A549 (cell line): ENCODE results near the gene PLD1.

Experiments
- ATOH8 ChIP-seq: fragments of 250-450 bp; sonication (Bioruptor Pico); IDR thresholded peaks from 2 replicates; pipeline ENCODE4 v1.5.0; 2020; ENCODE audit warnings: low read depth, mild to moderate bottlenecking, moderate library complexity
- BHLHE40 ChIP-seq: IDR thresholded peaks from 2 replicates; pipeline ENCODE4 v1.6.1; 2012; ENCODE audit warnings: low read depth, low read length, inconsistent platforms
- CTCF ChIP-seq: fragments of >200 bp; sonication (Bioruptor Twin); formaldehyde crosslinking; IDR thresholded peaks from 3 replicates; pipeline ENCODE4 v1.5.1; 2016
- EP300 ChIP-seq, 2 experiments: fragments of >200 bp; sonication (Bioruptor Twin); formaldehyde crosslinking; IDR thresholded peaks; 2 replicates in 1 of 2; 3 replicates in 1 of 2; pipeline ENCODE4 v1.6.1; 2016 to 2017
- HOXB13 ChIP-seq: fragments of 250-450 bp; sonication (Bioruptor Pico); IDR thresholded peaks from 2 replicates; pipeline ENCODE4 v1.5.0; 2020; ENCODE audit warnings: low read depth, mild to moderate bottlenecking, moderate library complexity
- MAFK ChIP-seq: fragments of 450-650 bp; IDR thresholded peaks from 2 replicates; pipeline ENCODE4 v1.6.1; 2014; ENCODE audit not compliant: partially characterized antibody
- MAX ChIP-seq: IDR thresholded peaks from 2 replicates; pipeline ENCODE4 v1.6.1; 2012
- MYC ChIP-seq: IDR thresholded peaks from 2 replicates; pipeline ENCODE4 v1.6.1; 2012; ENCODE audit warnings: mild to moderate bottlenecking, inconsistent platforms, low read length, improper control_type of control experiment, borderline replicate concordance
- PHF8 ChIP-seq: fragments of 200-600 bp; sonication (generic); IDR thresholded peaks from 2 replicates; pipeline ENCODE4 v1.6.1; 2016; ENCODE audit warnings: low read depth, mild to moderate bottlenecking, antibody characterized with exemption, moderate library complexity, borderline replicate concordance
- POLR2A ChIP-seq: IDR thresholded peaks from 2 replicates; pipeline ENCODE4 v1.6.1; 2012; ENCODE audit warnings: mild to moderate bottlenecking, low read length
- RFX5 ChIP-seq: fragments of 450-650 bp; IDR thresholded peaks from 2 replicates; pipeline ENCODE4 v1.7.1; 2014; ENCODE audit warnings: antibody characterized with exemption, mild to moderate bottlenecking, moderate library complexity
- USF2 ChIP-seq: fragments of 450-650 bp; IDR thresholded peaks from 2 replicates; pipeline ENCODE4 v1.6.1; 2014; ENCODE audit warnings: antibody characterized with exemption
- ZNF302 ChIP-seq: fragments of 250-450 bp; sonication (Bioruptor Pico); IDR thresholded peaks from 2 replicates; pipeline ENCODE4 v1.9.0; 2021; ENCODE audit warnings: inconsistent platforms, mild to moderate bottlenecking, moderate library complexity

- no peak for TF ChIP-seq PHF8
- no peak for TF ChIP-seq RFX5
- no peak for TF ChIP-seq CTCF
- TF ChIP-seq BHLHE40 = no peak
- TF ChIP-seq MAX = no peak
- no peak for TF ChIP-seq HOXB13 (CRISPR knock-in tag)
- TF ChIP-seq EP300 (IDR thresholded peaks at IDR 0.05) = no peak
- no peak for TF ChIP-seq USF2
- no peak; the same call in 1 of the 2 replicates for TF ChIP-seq MYC
- no peak for TF ChIP-seq ATOH8 (CRISPR knock-in tag)
- TF ChIP-seq POLR2A = no peak
- no peak for TF ChIP-seq MAFK
- no peak for TF ChIP-seq ZNF302 (CRISPR knock-in tag)
Measured at GRCh38 chr3:171809611-171809860, 747 bp downstream of the PLD1 start.
